Ascending aorta (tissue), 2 donors: ENCODE measurements around the gene GATAD2A. TPM values are rescaled to one million over a fixed set of nuclear protein-coding genes. Genes with fewer than 3 reads are reported as not detected.
A peak's percentile ranks its signal among the peaks of the same experiment; 100 is the strongest.

Experiments
- DNase-seq, 2 donors: peaks; one replicate each; pipeline ENCODE4 v3.0.0-alpha.2; 2019; ENCODE audit warnings: low spot score in 2 of 2
- H3K27ac ChIP-seq, 2 donors: fragments of 200-600 bp; sonication (generic); one replicate each; pipeline ENCODE4 v1.5.1; 2016 to 2017; ENCODE audit warnings: mild to moderate bottlenecking in 1 of 2
- H3K27me3 ChIP-seq: fragments of 200-600 bp; sonication (generic); one replicate; pipeline ENCODE4 v1.5.1; 2017
- H3K36me3 ChIP-seq, 2 donors: fragments of 200-600 bp; sonication (generic); one replicate each; pipeline ENCODE4 v1.5.1; 2016
- H3K4me1 ChIP-seq, 2 donors: fragments of 200-600 bp; sonication (generic); one replicate each; pipeline ENCODE4 v1.5.1; 2016 to 2017; ENCODE audit warnings: mild to moderate bottlenecking in 1 of 2
- H3K4me3 ChIP-seq, 2 donors: fragments of 200-600 bp; sonication (generic); one replicate each; pipeline ENCODE4 v1.5.1; 2016 to 2017; ENCODE audit warnings: mild to moderate bottlenecking in 1 of 2
- H3K9me3 ChIP-seq, 2 donors: fragments of 200-600 bp; sonication (generic); one replicate each; pipeline ENCODE4 v1.5.1; 2016
- intact Hi-C: fragments of 100-400 bp; cut with DNase I; formaldehyde crosslinking; loops from one replicate; pipeline ENCODE4 v1.15.1; 2023
- total RNA-seq: library from RNA; depleted of rRNA; stranded (reverse); fragments of >200 nt; gene quantifications from one replicate; pipeline ENCODE4 v1.1.0, GENCODE V29; 2016
- TF ChIP-seq, protein P1 (sequence below), 3 experiments: fragments of 200-600 bp in 2 of 3; fragments of 450-650 bp in 1 of 3; sonication (generic) in 2 of 3; IDR thresholded peaks; one replicate each; pipeline ENCODE4 v1.5.1; 2016 to 2019; ENCODE audit warnings: antibody characterized with exemption in 3 of 3, mild to moderate bottlenecking in 1 of 3, moderate library complexity in 1 of 3

The GATAD2A gene
- total RNA-seq, 1 donor from 2014 or later = 63.3 TPM

DNA sequence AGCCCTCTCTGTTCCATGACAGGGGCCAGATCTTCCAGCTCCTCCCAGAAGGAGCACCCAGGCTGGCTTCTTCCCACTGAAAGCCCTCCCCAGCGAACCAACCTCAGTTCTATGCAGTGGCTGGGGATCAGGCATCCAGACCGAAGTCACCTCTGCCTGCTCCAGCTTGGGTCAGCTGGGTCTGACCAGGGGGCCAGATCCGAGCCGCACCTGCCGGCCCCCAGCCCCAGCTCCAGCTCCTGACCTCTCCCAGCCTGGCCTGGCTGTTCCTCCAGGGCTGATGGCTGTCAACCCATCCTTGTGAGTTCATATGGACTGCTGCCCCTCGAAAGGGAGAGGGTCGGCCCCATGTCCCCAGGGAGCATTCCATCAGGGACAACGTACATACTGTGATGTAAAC lies 101.9 kb downstream of the GATAD2A start:
- Histone ChIP-seq H3K27ac (no peak overlapping the region), H3K27me3 (no peaks in the 10 kb centered on the region), H3K9me3 (no peaks in the 10 kb centered on the region), H3K36me3 (peaks cover 25 to 45% of the 10 kb centered on the region in 2 donors), H3K4me1 (peaks cover 0 to 4% of the 10 kb centered on the region in 2 donors), H3K4me3 (no peak overlapping the region)
- no peak for DNase-seq
- TF ChIP-seq, protein P1, sequence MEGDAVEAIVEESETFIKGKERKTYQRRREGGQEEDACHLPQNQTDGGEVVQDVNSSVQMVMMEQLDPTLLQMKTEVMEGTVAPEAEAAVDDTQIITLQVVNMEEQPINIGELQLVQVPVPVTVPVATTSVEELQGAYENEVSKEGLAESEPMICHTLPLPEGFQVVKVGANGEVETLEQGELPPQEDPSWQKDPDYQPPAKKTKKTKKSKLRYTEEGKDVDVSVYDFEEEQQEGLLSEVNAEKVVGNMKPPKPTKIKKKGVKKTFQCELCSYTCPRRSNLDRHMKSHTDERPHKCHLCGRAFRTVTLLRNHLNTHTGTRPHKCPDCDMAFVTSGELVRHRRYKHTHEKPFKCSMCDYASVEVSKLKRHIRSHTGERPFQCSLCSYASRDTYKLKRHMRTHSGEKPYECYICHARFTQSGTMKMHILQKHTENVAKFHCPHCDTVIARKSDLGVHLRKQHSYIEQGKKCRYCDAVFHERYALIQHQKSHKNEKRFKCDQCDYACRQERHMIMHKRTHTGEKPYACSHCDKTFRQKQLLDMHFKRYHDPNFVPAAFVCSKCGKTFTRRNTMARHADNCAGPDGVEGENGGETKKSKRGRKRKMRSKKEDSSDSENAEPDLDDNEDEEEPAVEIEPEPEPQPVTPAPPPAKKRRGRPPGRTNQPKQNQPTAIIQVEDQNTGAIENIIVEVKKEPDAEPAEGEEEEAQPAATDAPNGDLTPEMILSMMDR (IDR thresholded peaks at IDR 0.05) = no peak
- intact Hi-C loops = no loop called here

DNA sequence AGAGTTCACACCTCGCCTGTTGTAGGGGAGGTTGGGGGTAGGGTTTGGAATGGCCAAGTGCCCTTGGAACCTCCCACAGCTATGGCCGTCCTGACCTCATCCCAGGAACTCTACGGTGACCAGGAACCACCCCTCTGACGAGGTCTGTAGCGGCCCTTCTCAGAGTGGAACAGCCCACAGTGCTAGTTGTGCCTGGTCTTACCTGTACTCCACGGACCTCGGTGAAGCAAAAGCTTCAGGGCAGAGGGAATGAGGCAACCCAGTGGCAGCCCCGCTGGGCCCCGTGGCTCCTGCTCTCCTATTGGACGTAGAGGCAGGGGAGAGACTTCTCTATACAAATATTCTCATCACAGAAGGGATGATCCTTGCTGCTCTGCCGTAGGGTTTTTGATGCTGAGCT lies 102.7 kb downstream of the GATAD2A start:
- H3K36me3 ChIP-seq = peaks cover 16 to 37% of the 10 kb centered on the region in 2 donors
- no peaks in the 10 kb centered on the region for H3K27me3 ChIP-seq
- no peak for DNase-seq
- H3K27ac ChIP-seq = no peak overlapping the region
- TF ChIP-seq, protein P1 (IDR thresholded peaks at IDR 0.05) = no peak
- H3K4me1 ChIP-seq = peaks cover 0 to 4% of the 10 kb centered on the region in 2 donors
- intact Hi-C loops = no loop called here
- H3K9me3 ChIP-seq = no peaks in the 10 kb centered on the region
- no peak overlapping the region for H3K4me3 ChIP-seq

DNA sequence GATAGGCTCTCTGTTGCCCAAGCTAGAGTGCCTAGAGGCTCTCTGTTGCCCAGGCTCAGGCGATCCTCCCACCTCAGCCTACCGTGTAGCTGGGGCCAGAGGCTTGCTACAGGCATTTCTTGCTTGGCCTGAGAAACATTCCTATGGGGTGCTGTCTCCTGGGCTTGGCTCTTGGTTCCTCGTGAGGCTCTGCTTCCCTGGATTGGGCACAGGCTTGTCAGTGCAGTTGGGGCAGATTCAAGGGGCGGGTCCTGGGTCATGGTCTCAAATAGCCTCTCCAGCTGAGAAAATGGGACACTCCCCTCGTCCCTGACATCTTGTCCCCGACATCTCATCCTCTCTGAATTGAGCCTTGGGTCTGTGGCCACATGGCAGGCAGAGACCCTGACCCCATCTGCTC lies 105.0 kb downstream of the GATAD2A start:
- H3K27ac ChIP-seq = no peak overlapping the region
- H3K4me3 ChIP-seq = no peak overlapping the region
- no peaks in the 10 kb centered on the region for H3K27me3 ChIP-seq
- intact Hi-C loops = loop anchor here (10.0 kb wide), 1 partner anchor 316 kb away; the partner anchor contains the start of genes BORCS8 and RFXANK
- no peak for DNase-seq
- H3K9me3 ChIP-seq = no peaks in the 10 kb centered on the region
- H3K36me3 ChIP-seq = peaks cover 3 to 14% of the 10 kb centered on the region in 2 donors
- H3K4me1 ChIP-seq = peaks cover 0 to 8% of the 10 kb centered on the region in 2 donors
- TF ChIP-seq, protein P1 (IDR thresholded peaks at IDR 0.05) = no peak

DNA sequence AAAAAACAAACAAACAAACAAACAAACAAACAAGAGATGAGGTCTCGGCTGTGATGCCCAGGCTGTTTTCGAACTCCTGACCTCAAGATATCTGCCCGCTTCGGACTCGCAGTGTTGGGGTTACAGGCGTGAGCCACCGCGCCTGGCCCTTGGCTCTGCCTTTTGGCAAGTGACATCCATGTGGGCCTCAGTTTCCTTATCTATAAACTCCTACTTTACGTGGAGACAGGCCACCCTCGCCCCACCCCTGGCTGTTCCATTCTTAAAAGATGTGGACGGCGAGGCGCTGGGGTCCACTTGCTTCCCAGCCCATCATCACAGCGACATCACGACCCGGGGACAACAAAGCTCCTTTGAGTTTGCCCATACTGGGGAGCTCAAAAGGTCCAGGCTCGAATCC lies 108.2 kb downstream of the GATAD2A start:
- Histone ChIP-seq H3K4me3 (no peak overlapping the region), H3K36me3 (no peaks in the 10 kb centered on the region), H3K4me1 (peaks cover 6 to 14% of the 10 kb centered on the region in 2 donors), H3K27ac (no peak overlapping the region), H3K9me3 (no peaks in the 10 kb centered on the region), H3K27me3 (no peaks in the 10 kb centered on the region)
- intact Hi-C loops = loop anchor here (10.0 kb wide), 1 partner anchor 319 kb away; the partner anchor contains the start of genes BORCS8 and RFXANK
- TF ChIP-seq, protein P1 (IDR thresholded peaks at IDR 0.05) = no peak
- DNase-seq = no peak

DNA sequence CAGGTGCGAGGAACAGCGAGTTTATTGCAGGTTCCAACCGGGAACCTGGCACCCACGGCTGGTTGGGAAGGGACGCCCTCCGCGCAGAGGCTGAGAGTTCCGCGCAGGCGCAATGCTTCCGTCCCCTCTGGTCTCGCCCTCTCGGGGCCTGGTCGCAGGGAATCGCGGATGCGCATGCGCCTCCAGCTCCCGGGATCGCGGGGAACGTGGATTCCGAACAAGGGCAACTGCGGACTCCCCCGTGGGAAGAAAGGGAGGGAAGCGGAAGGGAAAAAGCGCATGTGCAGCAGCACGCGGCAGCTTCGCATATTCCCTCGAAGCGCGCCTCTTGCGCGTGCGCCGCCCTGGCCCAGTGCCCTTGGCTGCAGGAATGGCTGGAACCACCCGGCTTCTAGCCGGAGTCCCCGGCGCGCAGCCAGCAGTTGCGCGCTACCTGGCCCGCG lies 108.8 kb downstream of the GATAD2A start:
- no peaks in the 10 kb centered on the region for H3K27me3 ChIP-seq
- no peaks in the 10 kb centered on the region for H3K9me3 ChIP-seq
- peak overlapping the region in 1 of 2 donors; percentile 83 for H3K4me3 ChIP-seq
- no peak overlapping the region for H3K27ac ChIP-seq
- peaks cover 6 to 14% of the 10 kb centered on the region in 2 donors for H3K4me1 ChIP-seq
- peak in 1 of 2 donors; percentile 81 for DNase-seq
- TF ChIP-seq, protein P1 (IDR thresholded peaks at IDR 0.05) = no peak
- H3K36me3 ChIP-seq = no peaks in the 10 kb centered on the region
- intact Hi-C loops = loop anchor here (10.0 kb wide), 1 partner anchor 319 kb away; the partner anchor contains the start of genes BORCS8 and RFXANK
